AML-193 (cell line): Measurements from ENCODE around the gene SERINC2.
"Not testable (repeated sequence)": the region's sequence is repeated elsewhere in the genome, so short reads cannot be mapped to it uniquely, and the experiment has no call there.

Source experiments
- DNase-seq, 2 experiments: peaks; one replicate each; lab custom pipeline; 2025; lab: John Stamatoyannopoulos, UW

Gene SERINC2

GRCh38 chr1:31471452-31472313 is 58.7 kb downstream of the SERINC2 start:
- DNase-seq = not testable (repeated sequence)

GRCh38 chr1:31472314-31472651 is 59.3 kb downstream of the SERINC2 start:
- not testable (repeated sequence) for DNase-seq

DNA sequence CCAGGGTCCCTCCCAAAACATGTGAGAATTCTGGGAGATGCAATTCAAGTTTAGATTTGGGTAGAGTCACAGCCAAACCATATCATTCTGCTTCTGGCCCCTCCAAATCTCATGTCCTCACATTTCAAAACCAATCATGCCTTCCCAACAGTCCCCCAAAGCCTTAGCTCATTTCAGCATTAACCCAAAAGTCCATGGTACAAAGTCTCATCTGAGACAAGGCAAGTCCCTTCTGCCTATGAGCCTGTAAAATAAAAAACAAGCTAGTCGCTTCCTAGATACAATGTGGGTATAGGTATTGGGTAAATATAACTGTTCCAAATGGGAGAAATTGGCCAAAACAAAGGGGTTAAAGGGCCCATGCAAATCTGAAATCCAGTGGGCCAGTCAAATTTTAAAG is 59.7 kb downstream of the SERINC2 start:
- not testable (repeated sequence) for DNase-seq

GRCh38 chr1:31473508-31473907 is 60.5 kb downstream of the SERINC2 start:
- not testable (repeated sequence) for DNase-seq

- DNase-seq = not testable (repeated sequence)
These were observed 61.6 kb downstream of the SERINC2 start for GRCh38 chr1:31474567-31474966.

GRCh38 chr1:31476891-31477846 is 64.2 kb downstream of the SERINC2 start:
- no peak for DNase-seq

DNA sequence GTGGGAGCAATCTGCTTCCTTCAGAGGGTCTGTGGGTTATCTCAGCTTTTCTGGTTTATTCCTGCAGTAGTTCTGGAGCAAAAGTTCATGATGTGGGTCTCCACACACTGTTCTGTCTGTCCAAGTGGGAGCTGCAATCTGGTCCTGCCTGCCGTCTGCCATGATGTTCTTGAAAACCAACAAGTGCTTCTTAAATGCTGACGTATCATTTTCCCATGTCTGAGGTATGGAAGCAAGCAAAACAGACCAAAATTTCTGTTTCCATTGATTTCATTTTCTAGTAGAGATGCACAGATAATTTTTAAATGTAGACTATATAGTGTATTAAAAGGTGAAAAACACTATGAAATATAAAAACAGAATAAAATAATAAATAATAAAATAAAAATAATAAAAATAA is 65.2 kb downstream of the SERINC2 start:
- DNase-seq = no peak

DNA sequence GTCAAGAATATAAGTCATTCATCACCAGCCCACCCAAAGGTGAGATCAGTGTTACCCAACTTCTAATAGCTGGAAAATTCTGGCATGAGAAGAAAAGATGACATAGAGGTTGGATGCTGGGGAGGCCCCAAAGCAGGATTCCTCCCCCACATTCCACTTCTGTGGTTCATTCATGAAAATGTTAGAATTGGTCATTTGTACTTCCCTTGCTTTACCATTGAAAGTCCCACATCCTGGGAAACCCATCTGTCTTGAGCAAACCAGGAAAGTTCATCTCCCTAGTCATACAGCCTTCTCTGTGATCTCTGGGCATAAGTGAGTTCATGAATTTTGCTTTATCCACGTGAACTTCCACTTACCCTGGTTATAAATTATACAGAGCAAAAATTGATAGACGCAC is 66.8 kb downstream of the SERINC2 start:
- no peak for DNase-seq

- DNase-seq = not testable (repeated sequence)
These were observed 67.4 kb downstream of the SERINC2 start for GRCh38 chr1:31480426-31480825.

GRCh38 chr1:31482482-31483011 is 69.5 kb downstream of the SERINC2 start:
- DNase-seq = no peak

DNA sequence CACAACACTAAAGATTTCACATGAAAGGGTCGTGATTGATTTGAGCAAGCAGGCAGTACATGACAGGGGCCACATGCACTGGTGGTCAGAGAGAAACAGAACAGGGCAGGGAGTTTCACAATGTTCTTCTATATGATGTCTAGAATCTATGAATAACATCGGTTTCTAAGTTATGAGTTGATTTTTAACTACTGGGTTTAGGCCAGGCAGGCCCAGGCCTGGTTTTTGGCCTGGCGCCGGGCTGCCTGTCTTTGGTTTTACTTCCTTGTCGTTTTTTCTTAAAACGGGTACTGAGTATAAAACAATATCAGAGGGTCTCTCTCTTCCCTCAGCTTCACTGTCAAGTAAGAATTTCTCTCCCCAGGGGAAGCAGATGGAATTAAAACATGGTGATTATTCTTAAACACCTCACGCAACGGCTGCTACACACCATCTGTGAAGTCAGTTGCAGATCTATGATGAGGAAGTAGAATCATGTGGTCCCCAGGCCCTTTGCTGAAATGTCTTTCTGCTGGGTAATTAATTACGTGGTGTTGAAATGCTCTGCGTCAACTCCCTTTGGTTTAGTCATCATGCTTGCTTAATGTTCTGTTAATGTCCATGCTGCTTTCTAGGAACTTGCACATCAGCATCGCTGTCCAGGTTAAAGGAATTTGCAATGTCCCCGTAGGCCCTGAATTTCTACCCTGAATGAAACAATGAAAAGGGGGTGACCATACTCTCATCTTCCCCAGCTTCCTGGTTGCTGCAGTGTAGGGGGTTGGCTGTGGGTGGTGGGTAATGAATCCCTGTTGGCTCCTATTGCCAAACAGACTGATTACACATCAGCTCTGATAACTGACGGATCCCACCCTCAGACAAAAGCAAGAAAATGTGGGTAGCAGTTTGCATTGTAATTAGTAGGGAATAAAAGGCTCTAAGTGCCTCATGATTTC is 70.3 kb downstream of the SERINC2 start:
- peak; percentile 98 to 99 for DNase-seq
